22Rv1 (cell line): ENCODE measurements around the gene PCCA.

ENCODE experiments used
- H3K27ac ChIP-seq: fragments of 450-650 bp; 2 replicates; pipeline ENCODE4 v1.5.1; 2017
- ZFX ChIP-seq: fragments of 450-650 bp; IDR thresholded peaks from 2 replicates; pipeline ENCODE4 v1.6.1; 2017; ENCODE audit warnings: antibody characterized with exemption, borderline replicate concordance
- TF ChIP-seq, protein P1 (sequence below): fragments of 450-650 bp; IDR thresholded peaks from 2 replicates; pipeline ENCODE4 v1.5.1; 2017; ENCODE audit warnings: mild to moderate bottlenecking

The PCCA gene

GRCh38 chr13:100541897-100542825, 453.3 kb downstream of the PCCA start:
- no peak for TF ChIP-seq ZFX
- TF ChIP-seq, protein P1, sequence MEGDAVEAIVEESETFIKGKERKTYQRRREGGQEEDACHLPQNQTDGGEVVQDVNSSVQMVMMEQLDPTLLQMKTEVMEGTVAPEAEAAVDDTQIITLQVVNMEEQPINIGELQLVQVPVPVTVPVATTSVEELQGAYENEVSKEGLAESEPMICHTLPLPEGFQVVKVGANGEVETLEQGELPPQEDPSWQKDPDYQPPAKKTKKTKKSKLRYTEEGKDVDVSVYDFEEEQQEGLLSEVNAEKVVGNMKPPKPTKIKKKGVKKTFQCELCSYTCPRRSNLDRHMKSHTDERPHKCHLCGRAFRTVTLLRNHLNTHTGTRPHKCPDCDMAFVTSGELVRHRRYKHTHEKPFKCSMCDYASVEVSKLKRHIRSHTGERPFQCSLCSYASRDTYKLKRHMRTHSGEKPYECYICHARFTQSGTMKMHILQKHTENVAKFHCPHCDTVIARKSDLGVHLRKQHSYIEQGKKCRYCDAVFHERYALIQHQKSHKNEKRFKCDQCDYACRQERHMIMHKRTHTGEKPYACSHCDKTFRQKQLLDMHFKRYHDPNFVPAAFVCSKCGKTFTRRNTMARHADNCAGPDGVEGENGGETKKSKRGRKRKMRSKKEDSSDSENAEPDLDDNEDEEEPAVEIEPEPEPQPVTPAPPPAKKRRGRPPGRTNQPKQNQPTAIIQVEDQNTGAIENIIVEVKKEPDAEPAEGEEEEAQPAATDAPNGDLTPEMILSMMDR = no peak
- H3K27ac ChIP-seq = no peak overlapping the region

DNA sequence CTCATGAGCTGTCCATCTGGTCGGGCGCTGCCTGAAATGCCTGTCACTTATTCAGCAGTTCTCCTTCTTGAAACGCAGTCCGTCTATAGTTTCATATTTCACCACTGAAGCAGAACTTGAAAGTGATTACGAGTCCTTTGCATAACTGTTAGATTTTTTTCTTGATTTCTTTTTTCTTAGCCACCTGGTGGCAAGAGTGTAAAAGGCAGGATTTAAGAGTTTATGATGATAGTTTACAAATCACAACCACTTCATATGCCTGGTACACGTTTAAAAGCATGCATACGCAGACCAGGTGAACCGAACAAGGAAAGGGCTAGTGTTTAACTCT, 453.9 kb downstream of the PCCA start:
- no peak overlapping the region for H3K27ac ChIP-seq
- TF ChIP-seq, protein P1 = peak; percentile 40
- TF ChIP-seq ZFX = no peak

GRCh38 chr13:100543872-100544602, 455.1 kb downstream of the PCCA start:
- TF ChIP-seq, protein P1 = no peak
- TF ChIP-seq ZFX = no peak
- H3K27ac ChIP-seq = no peak overlapping the region

GRCh38 chr13:100544866-100545683, 456.2 kb downstream of the PCCA start:
- no peak overlapping the region for H3K27ac ChIP-seq
- no peak for TF ChIP-seq ZFX
- TF ChIP-seq, protein P1 = no peak

DNA sequence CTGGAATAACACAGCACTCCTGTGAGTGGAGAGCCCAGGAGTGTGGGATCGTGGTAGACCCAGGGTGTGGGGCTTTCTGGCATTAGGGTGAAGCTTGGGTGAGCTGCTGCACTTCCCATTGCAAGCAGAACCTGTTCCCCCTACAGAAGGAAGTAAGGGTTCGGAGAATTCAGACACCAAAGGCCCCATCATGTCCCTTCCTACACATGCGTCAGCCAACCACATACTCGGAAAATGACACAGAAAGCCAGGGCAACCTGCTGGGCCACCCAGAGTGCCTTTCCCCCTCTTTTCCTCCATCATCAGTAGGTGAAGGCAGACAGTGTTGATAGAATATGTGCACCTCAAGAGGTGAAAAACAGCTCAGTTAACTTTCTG, 456.8 kb downstream of the PCCA start:
- H3K27ac ChIP-seq = no peak overlapping the region
- TF ChIP-seq ZFX = no peak
- TF ChIP-seq, protein P1 = no peak

DNA sequence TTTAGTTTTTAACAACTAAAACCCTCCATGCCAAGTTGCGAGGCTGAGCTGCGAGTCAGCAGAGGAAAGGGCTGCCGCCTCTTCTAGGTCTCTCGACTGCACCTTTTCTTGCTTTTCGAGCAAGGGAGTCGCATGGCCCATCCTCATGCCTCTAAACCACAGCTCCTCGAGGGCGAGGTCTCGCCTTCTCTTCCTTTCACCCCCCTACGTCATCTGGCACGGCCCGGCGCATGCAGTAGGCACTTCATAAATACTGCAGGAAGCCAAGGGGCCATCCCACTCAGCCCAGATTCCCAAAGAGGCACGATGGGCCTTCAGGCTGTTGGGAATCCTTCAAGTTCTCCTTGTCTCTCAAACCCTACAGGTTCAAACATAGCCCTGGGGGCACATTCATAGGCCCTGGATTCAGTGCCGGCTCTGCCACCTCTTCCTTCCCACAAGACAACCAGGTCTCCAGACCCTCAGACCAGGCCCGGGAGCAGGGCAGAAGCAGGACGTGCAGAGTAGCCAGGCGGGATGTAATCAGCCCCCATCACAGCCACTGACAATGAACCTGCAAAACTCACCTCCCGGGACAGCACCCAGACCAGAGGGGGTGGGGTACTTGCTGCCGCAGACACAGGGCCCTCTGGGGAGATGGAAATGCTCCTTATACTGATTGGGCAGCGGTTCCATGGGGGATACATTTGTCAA, 458.0 kb downstream of the PCCA start:
- TF ChIP-seq, protein P1 = no peak
- TF ChIP-seq ZFX = no peak
- no peak overlapping the region for H3K27ac ChIP-seq
